Smooth muscle cell (in vitro differentiated cells): Measurements from ENCODE around the gene CDC42EP5. TPM values are rescaled to one million over a fixed set of nuclear protein-coding genes. Genes with fewer than 3 reads are reported as not detected.

Experiments
- DNase-seq: peaks from one replicate; lab custom pipeline; 2025; ENCODE audit not compliant: unreplicated experiment; lab: John Stamatoyannopoulos, UW
- H2AFZ ChIP-seq: fragments of 200-600 bp; sonication (generic); 2 replicates; pipeline ENCODE4 v1.6.0; 2016; ENCODE audit warnings: antibody characterized with exemption, low read depth, mild to moderate bottlenecking
- H3F3A ChIP-seq: fragments of 200-600 bp; sonication (generic); 2 replicates; pipeline ENCODE4 v1.6.0; 2017; ENCODE audit warnings: antibody characterized with exemption, low read depth
- H3K27ac ChIP-seq: fragments of 200-600 bp; sonication (generic); 2 replicates; pipeline ENCODE4 v1.5.1; 2016; ENCODE audit warnings: low read depth, mild to moderate bottlenecking
- H3K27me3 ChIP-seq: fragments of 200-600 bp; sonication (generic); 2 replicates; pipeline ENCODE4 v1.6.1; 2016; ENCODE audit warnings: low read depth, mild to moderate bottlenecking
- H3K36me3 ChIP-seq: fragments of 200-600 bp; sonication (generic); 2 replicates; pipeline ENCODE4 v1.5.1; 2016; ENCODE audit warnings: low read depth
- H3K4me1 ChIP-seq: fragments of 200-600 bp; sonication (generic); 2 replicates; pipeline ENCODE4 v1.5.1; 2016; ENCODE audit warnings: low read depth
- H3K4me2 ChIP-seq: fragments of 200-600 bp; sonication (generic); 2 replicates; pipeline ENCODE4 v1.6.0; 2016; ENCODE audit warnings: mild to moderate bottlenecking
- H3K4me3 ChIP-seq: fragments of 200-600 bp; sonication (generic); 2 replicates; pipeline ENCODE4 v1.5.1; 2016; ENCODE audit warnings: mild to moderate bottlenecking
- H3K79me2 ChIP-seq: fragments of 200-600 bp; sonication (generic); 2 replicates; pipeline ENCODE4 v1.6.0; 2016; ENCODE audit warnings: low read depth, mild to moderate bottlenecking
- H3K9ac ChIP-seq: fragments of 200-600 bp; sonication (generic); 2 replicates; pipeline ENCODE4 v1.6.0; 2016; ENCODE audit warnings: low read depth
- H3K9me3 ChIP-seq: fragments of 200-600 bp; sonication (generic); replicated peaks from 2 replicates; pipeline ENCODE4 v1.5.1; 2016; ENCODE audit warnings: low read depth
- H4K20me1 ChIP-seq: fragments of 200-600 bp; sonication (generic); 2 replicates; pipeline ENCODE4 v1.6.0; 2016; ENCODE audit warnings: low read depth
- WGBS: methylation state at CpG from one replicate; pipeline ENCODE4 v1.1.7; 2016; ENCODE audit warnings: low lambda C conversion rate; 5-methylcytosine and 5-hydroxymethylcytosine counted together
- polyA plus RNA-seq: library from polyadenylated mRNA; unstranded; fragments of >200 nt; fragmentation: Nextera tagmentation; extraction: Ambion mirVana; gene quantifications from 2 replicates; pipeline ENCODE4 v1.2.1, GENCODE V29; 2016
- total RNA-seq: library from RNA; depleted of rRNA; stranded (reverse); fragments of >200 nt; gene quantifications from 2 replicates; pipeline ENCODE4 v1.2.3, GENCODE V29; 2014
- TF ChIP-seq, protein P1 (sequence below): fragments of 200-600 bp; sonication (generic); IDR thresholded peaks from 2 replicates; pipeline ENCODE4 v1.5.1; 2017; ENCODE audit warnings: borderline replicate concordance, mild to moderate bottlenecking, antibody characterized with exemption; ENCODE audit not compliant: insufficient read depth, poor library complexity, severe bottlenecking

CDC42EP5 gene
- total and polyA plus RNA-seq, 2 experiments from 2014 or later: 33.6 to 99.8 TPM

DNA sequence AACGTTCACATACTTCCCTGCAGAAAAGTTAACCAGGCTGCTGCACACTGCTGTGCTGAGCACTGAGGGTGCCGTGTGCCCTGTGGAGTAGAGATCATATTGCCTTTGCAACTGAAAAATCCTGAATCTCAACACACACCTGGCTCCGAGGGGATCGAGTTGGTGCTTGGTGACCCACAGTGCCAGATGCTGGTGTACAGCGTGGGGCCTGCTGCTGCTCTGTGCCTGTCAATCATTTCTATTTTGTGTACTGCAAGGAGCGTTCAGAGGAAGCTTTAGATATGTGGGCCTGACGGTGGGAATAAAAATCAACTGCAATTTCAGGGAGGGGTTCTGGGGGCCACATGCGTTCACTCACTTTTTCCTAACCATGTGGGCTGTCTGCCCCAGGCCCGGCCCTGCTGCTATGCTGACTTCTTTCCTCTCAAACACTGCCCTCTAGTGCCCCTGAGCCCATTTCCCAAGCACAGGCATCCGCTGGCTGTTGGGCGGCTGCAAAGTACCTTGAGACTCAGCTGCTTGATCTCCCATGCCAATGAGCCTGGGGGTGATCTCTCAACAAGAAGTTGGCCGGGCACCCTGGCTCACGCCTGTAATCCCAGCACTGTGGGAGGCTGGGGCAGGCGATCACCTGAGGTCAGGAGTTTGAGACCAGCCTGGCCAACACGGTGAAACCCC is 33.8 kb downstream of the CDC42EP5 start:
- H3K27ac ChIP-seq: no peak overlapping the region
- H3K27me3 ChIP-seq: no peaks in the 10 kb centered on the region
- peaks cover 8% of the 10 kb centered on the region for H3K4me1 ChIP-seq
- no peaks in the 10 kb centered on the region for H3F3A ChIP-seq
- H3K4me2 ChIP-seq: no peak overlapping the region
- DNase-seq: no peak
- TF ChIP-seq, protein P1, sequence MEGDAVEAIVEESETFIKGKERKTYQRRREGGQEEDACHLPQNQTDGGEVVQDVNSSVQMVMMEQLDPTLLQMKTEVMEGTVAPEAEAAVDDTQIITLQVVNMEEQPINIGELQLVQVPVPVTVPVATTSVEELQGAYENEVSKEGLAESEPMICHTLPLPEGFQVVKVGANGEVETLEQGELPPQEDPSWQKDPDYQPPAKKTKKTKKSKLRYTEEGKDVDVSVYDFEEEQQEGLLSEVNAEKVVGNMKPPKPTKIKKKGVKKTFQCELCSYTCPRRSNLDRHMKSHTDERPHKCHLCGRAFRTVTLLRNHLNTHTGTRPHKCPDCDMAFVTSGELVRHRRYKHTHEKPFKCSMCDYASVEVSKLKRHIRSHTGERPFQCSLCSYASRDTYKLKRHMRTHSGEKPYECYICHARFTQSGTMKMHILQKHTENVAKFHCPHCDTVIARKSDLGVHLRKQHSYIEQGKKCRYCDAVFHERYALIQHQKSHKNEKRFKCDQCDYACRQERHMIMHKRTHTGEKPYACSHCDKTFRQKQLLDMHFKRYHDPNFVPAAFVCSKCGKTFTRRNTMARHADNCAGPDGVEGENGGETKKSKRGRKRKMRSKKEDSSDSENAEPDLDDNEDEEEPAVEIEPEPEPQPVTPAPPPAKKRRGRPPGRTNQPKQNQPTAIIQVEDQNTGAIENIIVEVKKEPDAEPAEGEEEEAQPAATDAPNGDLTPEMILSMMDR: peak; percentile 39
- no peaks in the 10 kb centered on the region for H3K9me3 ChIP-seq
- WGBS: 63% methylated on average over 15 of the region's 15 CpGs
- no peak overlapping the region for H2AFZ ChIP-seq
- H3K9ac ChIP-seq: no peak overlapping the region
- H3K4me3 ChIP-seq: no peak overlapping the region
- H3K79me2 ChIP-seq: peaks cover 10% of the 10 kb centered on the region
- H3K36me3 ChIP-seq: no peaks in the 10 kb centered on the region
- H4K20me1 ChIP-seq: peaks cover 66% of the 10 kb centered on the region

DNA sequence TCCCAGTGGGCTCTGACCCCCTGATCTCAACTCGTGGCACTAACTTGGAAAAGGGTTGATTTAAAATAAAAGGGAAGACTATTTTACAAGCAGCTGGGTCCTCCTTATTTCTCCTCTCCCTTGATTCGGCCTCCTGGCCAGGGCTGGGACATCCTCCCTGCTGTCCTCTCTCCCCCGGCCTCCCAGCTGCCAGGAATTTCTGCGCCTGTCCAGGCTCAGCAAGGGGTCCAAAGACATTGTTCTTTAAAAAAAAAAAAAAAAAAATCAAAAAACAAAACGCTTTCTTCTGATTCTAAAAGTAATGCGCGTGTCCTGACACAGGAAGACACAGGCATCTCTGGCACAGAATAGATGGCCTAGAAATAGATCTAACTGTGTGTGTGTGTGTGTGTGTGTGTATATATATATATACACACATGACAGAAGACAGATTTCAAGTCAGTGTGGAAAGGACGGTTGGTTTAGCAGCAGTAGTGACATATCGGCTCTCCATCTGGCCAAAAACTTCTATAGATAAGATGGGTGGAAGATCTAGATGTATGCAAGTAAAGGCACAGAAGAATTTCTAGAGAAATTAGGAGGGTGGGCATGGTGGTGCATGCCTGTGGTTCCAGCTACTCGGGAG is 36.4 kb downstream of the CDC42EP5 start:
- H3K27me3 ChIP-seq: no peaks in the 10 kb centered on the region
- 96% methylated on average over 10 of the region's 10 CpGs for WGBS

DNA sequence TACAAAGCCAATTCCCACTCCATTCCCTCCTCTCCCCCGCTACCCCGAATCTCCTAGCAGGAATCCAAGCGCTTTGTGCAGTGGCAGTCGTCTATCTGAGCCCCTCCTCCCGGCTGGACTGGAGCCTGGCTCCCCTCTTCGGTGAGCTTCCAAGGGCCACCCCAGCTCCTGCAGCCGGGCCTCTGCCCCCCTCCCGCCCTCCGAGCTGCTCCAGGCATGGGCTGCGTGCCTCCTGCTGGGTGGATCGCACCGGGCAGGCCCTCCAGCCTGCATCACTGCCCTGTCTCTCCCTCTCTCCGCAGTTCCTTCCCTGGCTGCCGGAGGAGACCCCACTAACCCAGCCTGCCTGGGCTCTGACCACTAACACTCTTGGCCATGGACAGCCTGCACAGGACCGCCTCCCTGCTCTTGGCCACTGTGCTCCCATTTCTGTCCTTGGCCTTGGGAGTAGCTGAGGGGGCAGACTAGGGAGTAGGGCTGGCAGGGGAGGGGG is 37.0 kb downstream of the CDC42EP5 start:
- Histone ChIP-seq H3K27ac (no peak overlapping the region), H3K4me2 (no peak overlapping the region), H3K4me3 (no peak overlapping the region), H3K27me3 (no peaks in the 10 kb centered on the region), H3F3A (no peaks in the 10 kb centered on the region), H3K79me2 (no peaks in the 10 kb centered on the region), H4K20me1 (peaks cover 58% of the 10 kb centered on the region), H3K36me3 (no peaks in the 10 kb centered on the region), H3K9me3 (no peaks in the 10 kb centered on the region), H3K9ac (no peak overlapping the region), H2AFZ (no peak overlapping the region), H3K4me1 (peaks cover 8% of the 10 kb centered on the region)
- TF ChIP-seq, protein P1: no peak
- 72% methylated on average over 11 of the region's 15 CpGs for WGBS
- no peak for DNase-seq

More for the DNA sequence above, 36.4 kb downstream of the CDC42EP5 start:
- Histone ChIP-seq H3K27ac (no peak overlapping the region), H3K4me3 (no peak overlapping the region), H3F3A (no peaks in the 10 kb centered on the region), H4K20me1 (peaks cover 61% of the 10 kb centered on the region), H3K79me2 (peaks cover 5% of the 10 kb centered on the region), H3K4me2 (no peak overlapping the region), H3K4me1 (peaks cover 8% of the 10 kb centered on the region), H3K9ac (no peak overlapping the region), H3K9me3 (no peaks in the 10 kb centered on the region), H2AFZ (no peak overlapping the region), H3K36me3 (no peaks in the 10 kb centered on the region)
- TF ChIP-seq, protein P1: no peak
- no peak for DNase-seq

DNA sequence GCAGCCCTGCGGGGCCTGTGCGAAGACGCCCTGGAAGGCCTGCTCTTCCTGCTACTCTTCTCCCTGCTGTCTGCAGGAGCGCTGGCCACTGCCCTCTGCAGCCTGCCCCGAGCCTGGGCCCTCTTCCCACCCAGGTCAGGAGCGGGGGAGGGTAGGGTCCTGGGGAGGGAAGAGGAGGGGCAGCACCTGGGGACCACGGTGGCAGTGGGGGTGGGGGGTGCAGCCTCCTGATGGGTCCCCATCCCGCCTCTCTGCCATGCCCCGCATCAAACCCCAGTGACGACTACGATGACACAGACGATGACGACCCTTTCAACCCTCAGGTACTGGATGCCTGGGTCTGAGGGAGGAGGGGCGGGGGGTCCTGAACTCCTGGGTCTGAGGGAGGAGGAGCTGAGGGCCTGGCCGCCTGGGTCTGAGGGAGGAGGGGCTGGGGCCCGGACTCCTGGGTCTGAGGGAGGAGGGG is 37.5 kb downstream of the CDC42EP5 start:
- DNase-seq: no peak
- Histone ChIP-seq H3K79me2 (no peaks in the 10 kb centered on the region), H3F3A (no peaks in the 10 kb centered on the region), H3K27ac (no peak overlapping the region), H3K4me1 (peaks cover 10% of the 10 kb centered on the region), H4K20me1 (peaks cover 53% of the 10 kb centered on the region), H3K36me3 (no peaks in the 10 kb centered on the region), H3K27me3 (no peaks in the 10 kb centered on the region), H3K4me3 (no peak overlapping the region), H3K9ac (no peak overlapping the region), H3K4me2 (no peak overlapping the region), H2AFZ (no peak overlapping the region), H3K9me3 (no peaks in the 10 kb centered on the region)
- 92% methylated on average over 8 of the region's 16 CpGs for WGBS
- TF ChIP-seq, protein P1: no peak
